ENCODE measurements around the gene DNAJC22. TPM values are rescaled to one million over a fixed set of nuclear protein-coding genes. Genes with fewer than 3 reads are reported as not detected.

DNAJC22 gene
- total and polyA plus RNA-seq, 2 of the 13 experiments (the other 11 are each of a cell fraction or from before 2014, with no cell fraction given) = 25.2 to 31.7 TPM

- peak; percentile 52; the same call in 1 of the 2 replicates for TF ChIP-seq HNF4G (IDR thresholded peaks at IDR 0.05; ENCODE audit: borderline replicate concordance, low read depth, low read length)
- 0 out of 2 replicates have a peak, but pooled peaks have one; percentile 6 for TF ChIP-seq HNF4G (CRISPR knock-in tag; IDR thresholded peaks at IDR 0.05; ENCODE audit: borderline replicate concordance, low read depth)
- no peak for TF ChIP-seq ZNF337 (CRISPR knock-in tag; IDR thresholded peaks at IDR 0.05; ENCODE audit: borderline replicate concordance, low read depth)
- peak; percentile 42 for TF ChIP-seq ZSCAN31 (CRISPR knock-in tag; IDR thresholded peaks at IDR 0.05; ENCODE audit: low read depth)
- peak; percentile 72; the same call in 1 of the 2 replicates for TF ChIP-seq ZNF275 (CRISPR knock-in tag; IDR thresholded peaks at IDR 0.05; ENCODE audit: borderline replicate concordance)
- no peak for TF ChIP-seq ZNF513 (CRISPR knock-in tag; conservative IDR thresholded peaks at IDR 0.05)
- no peak; the same call in 1 of the 2 replicates for TF ChIP-seq HMGXB3 (CRISPR knock-in tag; IDR thresholded peaks at IDR 0.05; ENCODE audit: borderline replicate concordance)
- no peak for TF ChIP-seq PLSCR1 (CRISPR knock-in tag; IDR thresholded peaks at IDR 0.05; ENCODE audit: borderline replicate concordance)
- peak; percentile 21; the same call in 1 of the 2 replicates for TF ChIP-seq ZIK1 (CRISPR knock-in tag; IDR thresholded peaks at IDR 0.05; ENCODE audit: borderline replicate concordance, low read depth)
- 0 out of 2 replicates have a peak, but pooled peaks have one; percentile 13 for TF ChIP-seq MED1 (CRISPR knock-in tag; IDR thresholded peaks at IDR 0.05)
- no peak for TF ChIP-seq ATRX (CRISPR knock-in tag; IDR thresholded peaks at IDR 0.05; ENCODE audit: borderline replicate concordance)
- TF ChIP-seq NFATC3 (CRISPR knock-in tag; IDR thresholded peaks at IDR 0.05) = no peak
- no peak for TF ChIP-seq ZNF24 (IDR thresholded peaks at IDR 0.05)
- peak; percentile 70; the same call in 1 of the 2 replicates for TF ChIP-seq YEATS4 (CRISPR knock-in tag; IDR thresholded peaks at IDR 0.05; ENCODE audit: borderline replicate concordance)
- no peak for TF ChIP-seq TOPORS (CRISPR knock-in tag; IDR thresholded peaks at IDR 0.05)
- TF ChIP-seq WIZ (CRISPR knock-in tag; IDR thresholded peaks at IDR 0.05) = no peak
- TF ChIP-seq DBP (CRISPR knock-in tag; IDR thresholded peaks at IDR 0.05; ENCODE audit: not compliant biosample characterization) = no peak
- no peak for TF ChIP-seq KDM6A (CRISPR knock-in tag; IDR thresholded peaks at IDR 0.05; ENCODE audit: low read depth)
- no peak for TF ChIP-seq PAF1 (CRISPR knock-in tag; IDR thresholded peaks at IDR 0.05)
- TF ChIP-seq RBFOX2 (IDR thresholded peaks at IDR 0.05; ENCODE audit: low read depth, low read length) = peak; percentile 95
Measured at GRCh38 chr12:49366652-49367380, 20.1 kb downstream of the DNAJC22 start (continued).
